ENCODE measurements around the gene TNS4. TPM values are rescaled to one million over a fixed set of nuclear protein-coding genes. Genes with fewer than 3 reads are reported as not detected.

TNS4 gene
- total RNA-seq, 1 experiment from 2014 or later: 0.59 TPM

GRCh38 chr17:40479754-40480480 lies 21.5 kb downstream of the TNS4 start:
- Mint-ChIP-seq H3K4me1 (peaks cover 31 to 39% of the 10 kb centered on the region in 2 experiments), H3K27me3 (ENCODE audit: low read depth) (peaks cover 10% of the 10 kb centered on the region), H3K27ac (no peak overlapping the region), H3K4me3 (no peak overlapping the region), H3K9me3 (no peaks in the 10 kb centered on the region), H3K36me3 (ENCODE audit: insufficient read depth in 1 of 3, low read depth in 3 of 3) (no peaks in the 10 kb centered on the region)
- Histone ChIP-seq H2BK5ac (ENCODE audit: insufficient read length, low read length) (no peak overlapping the region), H3K9me3 (ENCODE audit: control insufficient read depth, low read depth, low read length) (no peaks in the 10 kb centered on the region), H3K14ac (ENCODE audit: insufficient read depth, low read length) (no peak overlapping the region), H3K18ac (ENCODE audit: insufficient read length, low read depth, low read length) (no peak overlapping the region), H2BK15ac (ENCODE audit: low read depth, low read length) (no peak overlapping the region), H2AFZ (ENCODE audit: low read length) (no peak overlapping the region), H3K79me2 (ENCODE audit: insufficient read depth, low read length) (no peaks in the 10 kb centered on the region), H3K4ac (ENCODE audit: low read depth, low read length) (no peak overlapping the region), H4K91ac (ENCODE audit: insufficient read length, low read depth, low read length) (no peak overlapping the region), H3K4me2 (ENCODE audit: insufficient read depth, insufficient read length, low read length) (no peak overlapping the region), H3K56ac (ENCODE audit: insufficient read length, low read depth, low read length) (no peak overlapping the region), H2BK20ac (ENCODE audit: low read depth, low read length, poor library complexity, severe bottlenecking) (no peak overlapping the region), H4K5ac (ENCODE audit: insufficient read length, low read depth, low read length) (no peak overlapping the region), H2BK120ac (ENCODE audit: low read depth, low read length, poor library complexity, severe bottlenecking) (no peak overlapping the region), H3K4me1 (ENCODE audit: insufficient read depth, low read length) (peaks cover 9% of the 10 kb centered on the region), H4K8ac (replicated peaks; ENCODE audit: insufficient read length, low read depth, low read length) (no peak overlapping the region), H3K9ac (ENCODE audit: extremely low read depth, insufficient read length, low read length) (no peak overlapping the region), H3K23ac (ENCODE audit: insufficient read length, low read depth, low read length) (no peak overlapping the region), H4K20me1 (ENCODE audit: control insufficient read depth, insufficient read depth, insufficient read length) (no peaks in the 10 kb centered on the region), H3K27me3 (ENCODE audit: insufficient read depth, low read length) (no peaks in the 10 kb centered on the region), H2AK5ac (ENCODE audit: insufficient read length, low read length) (no peak overlapping the region), H3K79me1 (ENCODE audit: insufficient read depth, low read depth, low read length, poor library complexity, severe bottlenecking) (no peaks in the 10 kb centered on the region), H3K23me2 (ENCODE audit: insufficient read length, low read depth, low read length, poor library complexity, severe bottlenecking) (no peaks in the 10 kb centered on the region), H3K27ac (ENCODE audit: insufficient read length, low read depth, low read length) (no peak overlapping the region), H2BK12ac (ENCODE audit: insufficient read length, low read depth, low read length) (no peak overlapping the region), H3T11ph (ENCODE audit: low read length) (no peak overlapping the region)
- TF ChIP-seq, protein P1, sequence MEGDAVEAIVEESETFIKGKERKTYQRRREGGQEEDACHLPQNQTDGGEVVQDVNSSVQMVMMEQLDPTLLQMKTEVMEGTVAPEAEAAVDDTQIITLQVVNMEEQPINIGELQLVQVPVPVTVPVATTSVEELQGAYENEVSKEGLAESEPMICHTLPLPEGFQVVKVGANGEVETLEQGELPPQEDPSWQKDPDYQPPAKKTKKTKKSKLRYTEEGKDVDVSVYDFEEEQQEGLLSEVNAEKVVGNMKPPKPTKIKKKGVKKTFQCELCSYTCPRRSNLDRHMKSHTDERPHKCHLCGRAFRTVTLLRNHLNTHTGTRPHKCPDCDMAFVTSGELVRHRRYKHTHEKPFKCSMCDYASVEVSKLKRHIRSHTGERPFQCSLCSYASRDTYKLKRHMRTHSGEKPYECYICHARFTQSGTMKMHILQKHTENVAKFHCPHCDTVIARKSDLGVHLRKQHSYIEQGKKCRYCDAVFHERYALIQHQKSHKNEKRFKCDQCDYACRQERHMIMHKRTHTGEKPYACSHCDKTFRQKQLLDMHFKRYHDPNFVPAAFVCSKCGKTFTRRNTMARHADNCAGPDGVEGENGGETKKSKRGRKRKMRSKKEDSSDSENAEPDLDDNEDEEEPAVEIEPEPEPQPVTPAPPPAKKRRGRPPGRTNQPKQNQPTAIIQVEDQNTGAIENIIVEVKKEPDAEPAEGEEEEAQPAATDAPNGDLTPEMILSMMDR (conservative IDR thresholded peaks at IDR 0.05): no peak
- no CpG with 5 or more reads among the region's 9 CpGs for WGBS (ENCODE audit: extremely low coverage, insufficient read length, low lambda C conversion rate)
- DNase-seq: no peak
